Lung (tissue), 12 donors: ENCODE data around the gene MOB3C. TPM values are rescaled to one million over a fixed set of nuclear protein-coding genes. Genes with fewer than 3 reads are reported as not detected.
A peak's percentile ranks its signal among the peaks of the same experiment; 100 is the strongest.

Experiments
- ATAC-seq: fragments of 200-7000 bp; cut with Tn5 transposase; one replicate; pipeline ENCODE4 v1.9.1; 2020; ENCODE audit warnings: moderate number of reproducible peaks; ENCODE audit not compliant: insufficient read depth, low FRiP score
- DNase-seq, 3 donors: peaks; one replicate each; pipeline ENCODE4 v3.0.0-alpha.2; 2013 to 2017
- H3K27ac ChIP-seq, 2 donors: one replicate each; pipeline ENCODE4 v1.5.1; 2013; ENCODE audit warnings: mild to moderate bottlenecking in 2 of 2, moderate library complexity in 2 of 2, control low read depth in 1 of 2, inconsistent platforms in 1 of 2, low read depth in 1 of 2, low read length in 1 of 2
- H3K27me3 ChIP-seq, 3 donors: one replicate each; pipeline ENCODE4 v1.5.1; 2013; ENCODE audit warnings: low read length in 2 of 3; ENCODE audit not compliant: control insufficient read depth in 3 of 3, insufficient read depth in 3 of 3
- H3K36me3 ChIP-seq, 4 donors: one replicate each; pipeline ENCODE4 v1.5.1; 2013; ENCODE audit warnings: low read length in 4 of 4, mild to moderate bottlenecking in 1 of 4, moderate library complexity in 1 of 4; ENCODE audit not compliant: control insufficient read depth in 4 of 4, insufficient read depth in 4 of 4
- H3K4me1 ChIP-seq, 5 donors: one replicate each; pipeline ENCODE4 v1.5.1; 2013; ENCODE audit warnings: low read length in 5 of 5, mild to moderate bottlenecking in 2 of 5, moderate library complexity in 1 of 5; ENCODE audit not compliant: control insufficient read depth in 5 of 5, insufficient read depth in 5 of 5
- H3K4me3 ChIP-seq: one replicate; pipeline ENCODE4 v1.5.1; 2013; ENCODE audit warnings: mild to moderate bottlenecking, control low read depth, moderate library complexity
- H3K9ac ChIP-seq, 2 donors: one replicate each; pipeline ENCODE4 v1.5.1; 2013; ENCODE audit warnings: low read length in 2 of 2, control low read depth in 1 of 2; ENCODE audit not compliant: insufficient read depth in 1 of 2
- H3K9me3 ChIP-seq, 4 donors: one replicate each; pipeline ENCODE4 v1.5.1; 2013; ENCODE audit warnings: low read length in 3 of 4, mild to moderate bottlenecking in 1 of 4, moderate library complexity in 1 of 4; ENCODE audit not compliant: control insufficient read depth in 4 of 4, insufficient read depth in 3 of 4
- WGBS, 2 donors: extraction: QIAGEN DNeasy Blood & Tissue Kit; methylation state at CpG; one replicate each; pipeline ENCODE4 v1.1.7; 2013; 5-methylcytosine and 5-hydroxymethylcytosine counted together
- polyA plus RNA-seq, 2 donors: library from polyadenylated mRNA; stranded (reverse); fragments of 200-250 nt; gene quantifications; one replicate each; pipeline ENCODE4 v1.2.1, GENCODE V29; 2013
- total RNA-seq, 2 donors: library from RNA; depleted of rRNA in 1 of 2; stranded (reverse); fragments of >200 nt in 1 of 2; gene quantifications; one replicate each; pipeline ENCODE4 v1.2.1, GENCODE V29; 2014 to 2021
- TF ChIP-seq, protein P1 (sequence below): IDR thresholded peaks from 2 replicates; pipeline ENCODE4 v1.5.1; 2012; ENCODE audit warnings: mild to moderate bottlenecking; ENCODE audit errors: control extremely low read depth, extremely low read depth
- donor health status: control.
- donor health status: control.
- donor health status: Bipolar disorder and iron deficiency.
- donor health status: healthy.
- donor health status: DM: yes; HTN: yes; CAD: no.

Gene MOB3C
- total and polyA plus RNA-seq, 4 donors, result 10.6 to 28.7 (median 16.5) TPM

DNA sequence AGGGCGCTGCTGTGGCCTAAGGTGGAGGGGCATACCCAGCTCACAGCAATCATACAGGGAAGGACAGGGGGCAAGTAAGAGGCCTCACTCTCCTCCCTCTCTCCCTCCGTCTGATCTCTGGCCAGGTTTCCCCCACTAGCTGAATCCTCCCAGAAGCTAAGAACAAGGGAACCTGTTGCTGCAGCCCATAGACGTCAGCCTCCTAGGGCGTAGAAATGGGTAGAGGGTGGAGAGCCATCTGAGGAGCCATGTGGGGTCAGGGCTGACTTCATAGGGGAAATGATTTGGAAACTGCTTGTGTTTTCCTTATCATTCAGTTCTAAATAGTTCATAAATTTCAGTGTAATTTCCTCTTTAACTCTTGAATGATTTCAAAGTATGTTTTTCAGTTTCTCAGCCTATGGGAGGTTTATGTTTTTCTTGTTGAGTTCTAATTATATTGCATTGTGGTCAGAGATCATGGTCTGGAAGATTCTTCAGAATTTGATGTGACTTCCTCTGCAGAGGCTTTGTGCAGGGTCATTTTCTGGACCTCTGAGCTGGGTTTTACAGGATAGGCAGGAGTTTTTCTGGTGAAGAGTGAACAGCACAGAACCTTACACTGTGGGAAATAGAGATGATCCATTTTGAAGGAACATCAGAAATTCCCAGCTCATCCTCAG is 2.3 kb upstream of the MOB3C start:
- WGBS, 2 donors, result 63 to 78% methylated on average over 4 of the region's 4 CpGs

DNA sequence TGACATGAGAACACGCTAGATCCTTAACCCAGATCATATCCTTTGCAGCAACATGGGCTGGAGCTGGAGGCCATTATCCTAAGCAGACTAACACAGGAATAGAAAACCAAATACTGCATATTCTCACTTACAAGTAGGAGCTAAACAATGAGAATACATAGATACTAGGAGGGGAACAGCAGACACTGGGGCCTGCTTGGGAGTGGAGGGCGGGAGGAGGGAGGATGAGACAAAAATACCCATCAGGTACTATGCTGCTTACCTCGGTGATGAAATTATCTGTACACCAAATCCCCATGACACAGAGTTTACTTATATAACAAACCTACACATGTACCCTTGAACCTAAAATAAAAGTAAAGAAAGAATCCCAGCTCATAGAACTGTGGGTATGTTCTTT is 1.2 kb upstream of the MOB3C start:
- DNase-seq, result no peak
- H3K27me3 ChIP-seq, result no peaks in the 10 kb centered on the region

More for the DNA sequence above, 2.3 kb upstream of the MOB3C start:
- Histone ChIP-seq H3K27ac (no peak overlapping the region), H3K9ac (no peak overlapping the region), H3K4me1 (peaks cover 0 to 20% (median 9%) of the 10 kb centered on the region in 5 donors), H3K9me3 (no peaks in the 10 kb centered on the region), H3K27me3 (no peaks in the 10 kb centered on the region), H3K4me3 (no peak overlapping the region), H3K36me3 (no peaks in the 10 kb centered on the region)
- ATAC-seq (no peak), DNase-seq (no peak)
- TF ChIP-seq, protein P1, sequence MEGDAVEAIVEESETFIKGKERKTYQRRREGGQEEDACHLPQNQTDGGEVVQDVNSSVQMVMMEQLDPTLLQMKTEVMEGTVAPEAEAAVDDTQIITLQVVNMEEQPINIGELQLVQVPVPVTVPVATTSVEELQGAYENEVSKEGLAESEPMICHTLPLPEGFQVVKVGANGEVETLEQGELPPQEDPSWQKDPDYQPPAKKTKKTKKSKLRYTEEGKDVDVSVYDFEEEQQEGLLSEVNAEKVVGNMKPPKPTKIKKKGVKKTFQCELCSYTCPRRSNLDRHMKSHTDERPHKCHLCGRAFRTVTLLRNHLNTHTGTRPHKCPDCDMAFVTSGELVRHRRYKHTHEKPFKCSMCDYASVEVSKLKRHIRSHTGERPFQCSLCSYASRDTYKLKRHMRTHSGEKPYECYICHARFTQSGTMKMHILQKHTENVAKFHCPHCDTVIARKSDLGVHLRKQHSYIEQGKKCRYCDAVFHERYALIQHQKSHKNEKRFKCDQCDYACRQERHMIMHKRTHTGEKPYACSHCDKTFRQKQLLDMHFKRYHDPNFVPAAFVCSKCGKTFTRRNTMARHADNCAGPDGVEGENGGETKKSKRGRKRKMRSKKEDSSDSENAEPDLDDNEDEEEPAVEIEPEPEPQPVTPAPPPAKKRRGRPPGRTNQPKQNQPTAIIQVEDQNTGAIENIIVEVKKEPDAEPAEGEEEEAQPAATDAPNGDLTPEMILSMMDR, result no peak

DNA sequence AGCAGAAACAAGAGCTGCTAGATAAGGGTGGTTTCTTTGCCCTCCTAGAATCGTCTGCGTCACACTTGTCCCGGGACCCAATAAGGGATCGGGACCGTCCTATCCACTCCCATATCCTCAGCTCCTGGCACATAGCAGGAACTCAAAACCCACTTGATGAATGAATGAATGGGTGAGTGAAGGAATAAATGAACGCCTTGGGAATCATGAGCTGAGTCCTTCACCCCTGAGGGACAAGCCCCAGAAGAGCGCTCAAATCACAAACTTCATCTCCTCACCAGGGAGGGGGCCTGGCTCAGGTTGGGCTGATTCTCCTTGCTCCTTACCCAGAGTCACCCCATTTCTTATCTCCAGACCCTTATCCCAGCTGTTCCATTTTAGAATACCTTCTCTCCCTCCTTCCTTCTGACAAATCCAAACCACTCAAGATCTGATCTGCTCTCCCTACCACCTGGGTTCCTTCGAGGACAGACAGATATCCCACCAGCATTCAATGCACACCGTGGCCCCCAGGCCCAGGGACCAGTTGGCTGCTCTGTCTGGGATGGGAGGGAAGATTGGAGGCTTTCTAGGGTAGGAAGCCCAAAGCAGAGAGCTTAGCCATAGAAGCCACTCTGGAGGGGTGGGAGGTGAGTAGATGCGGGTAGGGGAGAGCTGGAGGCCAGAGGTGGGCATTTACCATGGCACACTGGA is 643 bp upstream of the MOB3C start:
- DNase-seq, result no peak
- WGBS, 2 donors, result 39 to 47% methylated on average over 10 of the region's 10 CpGs

More for the DNA sequence above, 1.2 kb upstream of the MOB3C start:
- no peaks in the 10 kb centered on the region for H3K9me3 ChIP-seq
- H3K4me1 ChIP-seq, result peaks cover 0 to 30% (median 10%) of the 10 kb centered on the region in 5 donors
- no peak overlapping the region for H3K9ac ChIP-seq
- no peak overlapping the region for H3K27ac ChIP-seq
- H3K4me3 ChIP-seq, result no peak overlapping the region
- peaks cover 0 to 2% (median 0%) of the 10 kb centered on the region in 4 donors for H3K36me3 ChIP-seq
- 95 to 99% methylated on average over 3 of the region's 3 CpGs for WGBS, 2 donors
- no peak for ATAC-seq
- TF ChIP-seq, protein P1, result no peak

More for the DNA sequence above, 643 bp upstream of the MOB3C start:
- Histone ChIP-seq H3K36me3 (peaks cover 0 to 4% (median under 1%) of the 10 kb centered on the region in 4 donors), H3K4me1 (peaks cover 0 to 32% (median 10%) of the 10 kb centered on the region in 5 donors), H3K9me3 (no peaks in the 10 kb centered on the region), H3K4me3 (peak overlapping the region; percentile 84), H3K27me3 (no peaks in the 10 kb centered on the region), H3K27ac (peak overlapping the region; percentile 73 to 97), H3K9ac (peak overlapping the region; percentile 55 to 88)
- no peak for ATAC-seq
- TF ChIP-seq, protein P1, result no peak
